SK-N-SH treated with all-trans-retinoic acid at 6 μM for 48 hours (cell line): ENCODE data around the gene TMEM120B.

Experiments
- ATAC-seq: fragments of 200-7000 bp; cut with Tn5 transposase; 3 replicates; pipeline ENCODE4 v1.9.1; 2020; ENCODE audit warnings: mild to moderate bottlenecking, moderate library complexity
- ARNTL ChIP-seq: fragments of 450-650 bp; formaldehyde crosslinking; IDR thresholded peaks from 2 replicates; pipeline ENCODE4 v1.5.0; 2020; ENCODE audit warnings: low read depth, mild to moderate bottlenecking, moderate library complexity, borderline replicate concordance
- BACH2 ChIP-seq: fragments of 250-450 bp; sonication (Bioruptor Pico); IDR thresholded peaks from 2 replicates; pipeline ENCODE4 v1.9.0; 2021; ENCODE audit warnings: mild to moderate bottlenecking, borderline replicate concordance
- CSDC2 ChIP-seq: fragments of 250-450 bp; sonication (Bioruptor Pico); IDR thresholded peaks from 2 replicates; pipeline ENCODE4 v1.5.0; 2020; ENCODE audit warnings: mild to moderate bottlenecking, moderate library complexity
- CSRNP3 ChIP-seq: fragments of 250-450 bp; sonication (Bioruptor Pico); IDR thresholded peaks from 2 replicates; pipeline ENCODE4 v1.5.1; 2021; ENCODE audit warnings: mild to moderate bottlenecking, moderate library complexity
- ESRRG ChIP-seq: fragments of 250-450 bp; sonication (Bioruptor Pico); IDR thresholded peaks from 2 replicates; pipeline ENCODE4 v1.6.1; 2021; ENCODE audit warnings: mild to moderate bottlenecking
- GLIS3 ChIP-seq: fragments of 250-450 bp; sonication (Bioruptor Pico); IDR thresholded peaks from 2 replicates; pipeline ENCODE4 v1.5.0; 2020; ENCODE audit warnings: mild to moderate bottlenecking, moderate library complexity
- ISL1 ChIP-seq: fragments of 250-450 bp; sonication (Bioruptor Pico); IDR thresholded peaks from 2 replicates; pipeline ENCODE4 v2.1.2; 2022; ENCODE audit warnings: mild to moderate bottlenecking, moderate library complexity
- OSR1 ChIP-seq: fragments of 250-450 bp; sonication (Bioruptor Pico); IDR thresholded peaks from 2 replicates; pipeline ENCODE4 v1.8.0; 2022; ENCODE audit warnings: moderate library complexity, mild to moderate bottlenecking, inconsistent platforms
- PPARA ChIP-seq: fragments of 250-450 bp; sonication (Bioruptor Pico); IDR thresholded peaks from 2 replicates; pipeline ENCODE4 v1.5.0; 2020; ENCODE audit warnings: mild to moderate bottlenecking, borderline replicate concordance
- RARB ChIP-seq: fragments of 250-450 bp; sonication (Bioruptor Pico); IDR thresholded peaks from 2 replicates; pipeline ENCODE4 v1.8.0; 2021; ENCODE audit warnings: mild to moderate bottlenecking, moderate library complexity
- SNAI2 ChIP-seq: fragments of 250-450 bp; sonication (Bioruptor Pico); IDR thresholded peaks from 2 replicates; pipeline ENCODE4 v1.5.0; 2020; ENCODE audit warnings: mild to moderate bottlenecking, moderate library complexity
- TCF4 ChIP-seq: fragments of 250-450 bp; sonication (Bioruptor Pico); IDR thresholded peaks from 2 replicates; pipeline ENCODE4 v1.8.0; 2021; ENCODE audit warnings: mild to moderate bottlenecking, moderate library complexity, borderline replicate concordance
- ZC3H10 ChIP-seq: fragments of 250-450 bp; sonication (Bioruptor Pico); IDR thresholded peaks from 2 replicates; pipeline ENCODE4 v1.5.1; 2021; ENCODE audit warnings: mild to moderate bottlenecking, moderate library complexity
- ZFP3 ChIP-seq: fragments of 250-450 bp; sonication (Bioruptor Pico); IDR thresholded peaks from 2 replicates; pipeline ENCODE4 v1.5.0; 2020; ENCODE audit warnings: mild to moderate bottlenecking, moderate library complexity
- ZNF565 ChIP-seq: fragments of 450-650 bp; formaldehyde crosslinking; conservative IDR thresholded peaks from 2 replicates; pipeline ENCODE4 v1.5.0; 2020; ENCODE audit warnings: low read depth, mild to moderate bottlenecking, moderate library complexity
- ZNF70 ChIP-seq: fragments of 450-650 bp; formaldehyde crosslinking; IDR thresholded peaks from 2 replicates; pipeline ENCODE4 v1.5.0; 2020; ENCODE audit warnings: mild to moderate bottlenecking, moderate library complexity
- ZNF8 ChIP-seq: fragments of 450-650 bp; formaldehyde crosslinking; IDR thresholded peaks from 2 replicates; pipeline ENCODE4 v1.5.0; 2020; ENCODE audit warnings: mild to moderate bottlenecking, moderate library complexity
- TF ChIP-seq, protein P1 (sequence below): fragments of 250-450 bp; sonication (Bioruptor Pico); IDR thresholded peaks from 2 replicates; pipeline ENCODE4 v1.8.0; 2021; ENCODE audit warnings: low read depth, mild to moderate bottlenecking, moderate library complexity, borderline replicate concordance
- TF ChIP-seq, protein P2 (sequence below): fragments of 250-450 bp; sonication (Bioruptor Pico); IDR thresholded peaks from 2 replicates; pipeline ENCODE4 v1.5.1; 2020; ENCODE audit warnings: low read depth, mild to moderate bottlenecking, moderate library complexity
- TF ChIP-seq, protein P3 (sequence below): fragments of 250-450 bp; sonication (Bioruptor Pico); IDR thresholded peaks from 2 replicates; pipeline ENCODE4 v1.5.0; 2020; ENCODE audit warnings: mild to moderate bottlenecking, moderate library complexity
- TF ChIP-seq, protein P4 (sequence below): fragments of 250-450 bp; sonication (Bioruptor Pico); IDR thresholded peaks from 2 replicates; pipeline ENCODE4 v1.8.0; 2020; ENCODE audit warnings: mild to moderate bottlenecking, moderate library complexity, borderline replicate concordance

TMEM120B gene

DNA sequence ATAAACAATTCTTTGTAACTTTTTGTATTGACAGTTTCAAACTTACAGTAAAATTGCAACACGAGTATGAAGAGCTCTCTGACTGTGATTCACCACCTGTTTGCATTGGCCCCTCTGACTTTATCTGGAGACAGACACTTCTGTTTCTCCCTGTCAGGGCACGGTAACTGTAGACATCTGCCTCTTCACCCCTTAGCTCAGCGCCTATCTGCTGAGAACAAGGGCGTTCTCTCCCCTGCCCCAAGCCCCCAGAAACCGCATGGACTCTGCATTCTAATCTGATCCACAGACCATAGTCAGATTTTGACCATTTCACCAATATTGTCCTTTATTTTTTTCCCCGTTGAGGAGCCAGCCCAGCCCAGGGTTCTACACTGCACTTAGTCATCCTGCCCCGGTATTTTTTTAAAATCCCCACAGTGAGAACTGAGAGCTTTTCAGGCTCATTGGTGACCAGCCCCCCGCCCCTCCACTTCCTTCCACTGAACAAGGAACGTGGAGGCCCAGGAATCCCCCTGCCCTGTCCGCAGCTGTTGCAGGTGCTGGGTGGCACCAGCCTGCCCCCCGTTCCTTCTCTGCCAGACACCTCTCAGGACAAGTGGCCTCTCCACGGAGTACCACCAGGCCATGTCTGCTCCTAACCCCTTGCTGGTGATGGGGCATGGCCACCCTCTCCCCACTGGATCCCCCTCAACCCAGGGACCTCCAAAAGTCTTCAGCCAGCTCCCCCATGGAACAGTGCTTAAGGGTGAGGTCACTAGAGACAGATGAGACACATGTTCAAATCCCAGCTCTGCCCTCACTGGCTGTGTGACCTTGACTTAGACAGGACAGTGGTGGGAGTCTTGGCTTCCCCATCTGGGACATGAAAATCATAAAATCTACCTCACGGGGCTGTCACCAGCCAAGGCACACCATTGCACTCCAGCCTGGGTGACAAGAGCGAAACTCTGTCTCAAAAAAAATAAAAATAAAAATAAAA lies 69.7 kb downstream of the TMEM120B start:
- TF ChIP-seq GLIS3 (CRISPR knock-in tag) (no peak), ZC3H10 (CRISPR knock-in tag) (no peak), ZNF70 (CRISPR knock-in tag) (no peak), OSR1 (CRISPR knock-in tag) (no peak), PPARA (CRISPR knock-in tag) (no peak), ARNTL (CRISPR knock-in tag) (no peak)
- TF ChIP-seq, protein P1, sequence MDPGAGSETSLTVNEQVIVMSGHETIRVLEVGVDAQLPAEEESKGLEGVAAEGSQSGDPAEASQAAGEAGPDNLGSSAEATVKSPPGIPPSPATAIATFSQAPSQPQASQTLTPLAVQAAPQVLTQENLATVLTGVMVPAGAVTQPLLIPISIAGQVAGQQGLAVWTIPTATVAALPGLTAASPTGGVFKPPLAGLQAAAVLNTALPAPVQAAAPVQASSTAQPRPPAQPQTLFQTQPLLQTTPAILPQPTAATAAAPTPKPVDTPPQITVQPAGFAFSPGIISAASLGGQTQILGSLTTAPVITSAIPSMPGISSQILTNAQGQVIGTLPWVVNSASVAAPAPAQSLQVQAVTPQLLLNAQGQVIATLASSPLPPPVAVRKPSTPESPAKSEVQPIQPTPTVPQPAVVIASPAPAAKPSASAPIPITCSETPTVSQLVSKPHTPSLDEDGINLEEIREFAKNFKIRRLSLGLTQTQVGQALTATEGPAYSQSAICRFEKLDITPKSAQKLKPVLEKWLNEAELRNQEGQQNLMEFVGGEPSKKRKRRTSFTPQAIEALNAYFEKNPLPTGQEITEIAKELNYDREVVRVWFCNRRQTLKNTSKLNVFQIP (CRISPR knock-in tag), result no peak
- TF ChIP-seq, protein P2, sequence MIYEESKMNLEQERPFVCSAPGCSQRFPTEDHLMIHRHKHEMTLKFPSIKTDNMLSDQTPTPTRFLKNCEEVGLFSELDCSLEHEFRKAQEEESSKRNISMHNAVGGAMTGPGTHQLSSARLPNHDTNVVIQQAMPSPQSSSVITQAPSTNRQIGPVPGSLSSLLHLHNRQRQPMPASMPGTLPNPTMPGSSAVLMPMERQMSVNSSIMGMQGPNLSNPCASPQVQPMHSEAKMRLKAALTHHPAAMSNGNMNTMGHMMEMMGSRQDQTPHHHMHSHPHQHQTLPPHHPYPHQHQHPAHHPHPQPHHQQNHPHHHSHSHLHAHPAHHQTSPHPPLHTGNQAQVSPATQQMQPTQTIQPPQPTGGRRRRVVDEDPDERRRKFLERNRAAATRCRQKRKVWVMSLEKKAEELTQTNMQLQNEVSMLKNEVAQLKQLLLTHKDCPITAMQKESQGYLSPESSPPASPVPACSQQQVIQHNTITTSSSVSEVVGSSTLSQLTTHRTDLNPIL (CRISPR knock-in tag), result no peak
- TF ChIP-seq, protein P3, sequence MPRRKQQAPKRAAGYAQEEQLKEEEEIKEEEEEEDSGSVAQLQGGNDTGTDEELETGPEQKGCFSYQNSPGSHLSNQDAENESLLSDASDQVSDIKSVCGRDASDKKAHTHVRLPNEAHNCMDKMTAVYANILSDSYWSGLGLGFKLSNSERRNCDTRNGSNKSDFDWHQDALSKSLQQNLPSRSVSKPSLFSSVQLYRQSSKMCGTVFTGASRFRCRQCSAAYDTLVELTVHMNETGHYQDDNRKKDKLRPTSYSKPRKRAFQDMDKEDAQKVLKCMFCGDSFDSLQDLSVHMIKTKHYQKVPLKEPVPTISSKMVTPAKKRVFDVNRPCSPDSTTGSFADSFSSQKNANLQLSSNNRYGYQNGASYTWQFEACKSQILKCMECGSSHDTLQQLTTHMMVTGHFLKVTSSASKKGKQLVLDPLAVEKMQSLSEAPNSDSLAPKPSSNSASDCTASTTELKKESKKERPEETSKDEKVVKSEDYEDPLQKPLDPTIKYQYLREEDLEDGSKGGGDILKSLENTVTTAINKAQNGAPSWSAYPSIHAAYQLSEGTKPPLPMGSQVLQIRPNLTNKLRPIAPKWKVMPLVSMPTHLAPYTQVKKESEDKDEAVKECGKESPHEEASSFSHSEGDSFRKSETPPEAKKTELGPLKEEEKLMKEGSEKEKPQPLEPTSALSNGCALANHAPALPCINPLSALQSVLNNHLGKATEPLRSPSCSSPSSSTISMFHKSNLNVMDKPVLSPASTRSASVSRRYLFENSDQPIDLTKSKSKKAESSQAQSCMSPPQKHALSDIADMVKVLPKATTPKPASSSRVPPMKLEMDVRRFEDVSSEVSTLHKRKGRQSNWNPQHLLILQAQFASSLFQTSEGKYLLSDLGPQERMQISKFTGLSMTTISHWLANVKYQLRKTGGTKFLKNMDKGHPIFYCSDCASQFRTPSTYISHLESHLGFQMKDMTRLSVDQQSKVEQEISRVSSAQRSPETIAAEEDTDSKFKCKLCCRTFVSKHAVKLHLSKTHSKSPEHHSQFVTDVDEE, result no peak
- TF ChIP-seq, all 23 proteins: peak for 0
- ATAC-seq, result no peak

- TF ChIP-seq ZNF8 (CRISPR knock-in tag) (no peak), SNAI2 (CRISPR knock-in tag) (no peak), ZC3H10 (CRISPR knock-in tag) (no peak), ISL1 (CRISPR knock-in tag) (no peak), CSDC2 (no peak), BACH2 (CRISPR knock-in tag) (no peak), ARNTL (CRISPR knock-in tag) (no peak), ZNF565 (CRISPR knock-in tag) (no peak)
- TF ChIP-seq, protein P3, result no peak
- TF ChIP-seq, protein P4, sequence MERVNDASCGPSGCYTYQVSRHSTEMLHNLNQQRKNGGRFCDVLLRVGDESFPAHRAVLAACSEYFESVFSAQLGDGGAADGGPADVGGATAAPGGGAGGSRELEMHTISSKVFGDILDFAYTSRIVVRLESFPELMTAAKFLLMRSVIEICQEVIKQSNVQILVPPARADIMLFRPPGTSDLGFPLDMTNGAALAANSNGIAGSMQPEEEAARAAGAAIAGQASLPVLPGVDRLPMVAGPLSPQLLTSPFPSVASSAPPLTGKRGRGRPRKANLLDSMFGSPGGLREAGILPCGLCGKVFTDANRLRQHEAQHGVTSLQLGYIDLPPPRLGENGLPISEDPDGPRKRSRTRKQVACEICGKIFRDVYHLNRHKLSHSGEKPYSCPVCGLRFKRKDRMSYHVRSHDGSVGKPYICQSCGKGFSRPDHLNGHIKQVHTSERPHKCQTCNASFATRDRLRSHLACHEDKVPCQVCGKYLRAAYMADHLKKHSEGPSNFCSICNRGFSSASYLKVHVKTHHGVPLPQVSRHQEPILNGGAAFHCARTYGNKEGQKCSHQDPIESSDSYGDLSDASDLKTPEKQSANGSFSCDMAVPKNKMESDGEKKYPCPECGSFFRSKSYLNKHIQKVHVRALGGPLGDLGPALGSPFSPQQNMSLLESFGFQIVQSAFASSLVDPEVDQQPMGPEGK (CRISPR knock-in tag), result no peak
- ATAC-seq, result no peak
Measured at GRCh38 chr12:121783766-121784165, 71.2 kb downstream of the TMEM120B start.

- ATAC-seq, result peak; percentile 66
- no peak for TF ChIP-seq BACH2 (CRISPR knock-in tag)
- no peak for TF ChIP-seq ZC3H10 (CRISPR knock-in tag)
- no peak for TF ChIP-seq ZNF8 (CRISPR knock-in tag)
- TF ChIP-seq ISL1 (CRISPR knock-in tag), result no peak
- TF ChIP-seq OSR1 (CRISPR knock-in tag), result no peak
- TF ChIP-seq CSDC2, result no peak
- TF ChIP-seq, protein P4 (CRISPR knock-in tag), result no peak
- TF ChIP-seq ZNF565 (CRISPR knock-in tag), result no peak
- no peak for TF ChIP-seq RARB (CRISPR knock-in tag)
- no peak for TF ChIP-seq CSRNP3
- no peak for TF ChIP-seq GLIS3 (CRISPR knock-in tag)
- no peak for TF ChIP-seq ZFP3 (CRISPR knock-in tag)
- TF ChIP-seq TCF4 (CRISPR knock-in tag), result no peak
- no peak for TF ChIP-seq ESRRG (CRISPR knock-in tag)
Measured at GRCh38 chr12:121784460-121784859, 71.9 kb downstream of the TMEM120B start.
